ENCODE measurements around the gene TRMT112.

The TRMT112 gene

DNA sequence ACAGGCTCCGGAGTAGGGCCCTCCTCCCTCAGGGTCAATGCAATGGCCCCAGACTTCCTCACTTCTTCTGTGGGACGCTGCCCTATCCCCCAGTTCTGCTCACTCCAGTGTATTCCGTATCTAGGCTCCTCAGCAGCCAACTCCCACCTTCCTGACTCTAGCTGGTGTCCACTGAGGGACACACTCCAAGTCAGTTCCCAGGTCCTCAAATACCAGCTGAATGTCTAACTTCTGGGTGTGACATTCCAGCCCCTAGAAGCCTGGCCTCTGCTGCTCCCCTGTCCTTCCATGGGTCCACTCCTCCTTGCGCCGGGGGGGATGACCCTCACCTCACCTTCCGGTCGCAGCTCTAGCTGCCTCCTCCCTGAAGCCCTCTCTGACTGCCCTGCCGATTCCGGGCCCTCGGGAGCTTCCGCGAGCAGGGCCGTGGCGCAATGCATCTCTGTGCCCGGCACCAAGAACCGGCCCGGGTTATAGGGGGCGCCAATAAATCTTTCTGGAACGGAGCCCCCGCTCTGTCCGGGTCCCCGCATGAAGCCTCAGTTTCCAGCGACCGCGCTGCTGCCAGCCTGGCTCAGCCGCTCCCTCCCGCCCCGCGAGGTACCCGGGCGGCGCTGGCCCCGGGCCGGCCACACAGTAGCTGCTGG lies 48.3 kb downstream of the TRMT112 start:
- peak; percentile 77 to 83 for DNase-seq

DNA sequence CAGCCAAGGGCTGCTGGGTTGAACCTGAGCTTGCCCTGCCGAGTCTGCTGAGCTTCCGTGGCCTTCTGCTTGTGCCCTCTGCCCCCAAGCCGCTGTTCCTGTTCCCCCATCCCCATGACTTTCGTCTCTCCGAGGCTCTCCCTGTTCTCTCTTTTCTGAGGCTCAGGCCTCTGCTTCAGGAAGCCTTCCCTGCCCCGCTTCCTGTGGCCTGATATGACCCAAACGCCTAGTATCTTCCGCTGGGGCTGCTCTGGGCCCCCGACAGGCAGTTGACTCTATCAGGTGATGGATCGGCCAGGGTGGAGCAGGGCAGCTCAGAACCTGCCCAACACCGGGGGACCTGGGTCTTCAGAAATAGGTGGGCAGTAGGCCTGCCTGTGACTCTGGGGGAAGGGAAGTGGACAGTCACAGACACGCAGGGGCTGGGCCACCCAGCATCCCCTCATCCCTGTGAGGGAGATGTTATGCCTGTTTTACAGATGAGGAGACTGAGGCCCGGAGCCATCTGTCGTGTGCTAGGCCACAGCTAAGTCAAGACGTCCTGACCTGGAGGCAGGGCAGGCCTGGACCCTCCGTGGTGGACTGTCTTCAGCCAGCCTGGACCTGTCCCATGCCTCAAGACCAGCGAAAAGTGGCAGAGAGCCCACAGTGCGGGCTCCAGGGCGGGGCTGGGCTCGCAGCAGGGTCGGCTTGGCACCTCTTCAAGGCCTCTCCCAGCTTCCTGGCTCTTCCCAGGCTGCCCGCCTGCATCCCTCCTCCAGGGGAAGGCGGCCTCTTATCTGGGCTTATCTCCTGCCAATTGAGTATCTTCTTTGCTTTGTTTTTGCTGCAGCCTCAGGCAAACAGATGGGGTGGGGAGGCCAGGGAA lies 49.1 kb downstream of the TRMT112 start:
- peak; percentile 59 for DNase-seq

DNA sequence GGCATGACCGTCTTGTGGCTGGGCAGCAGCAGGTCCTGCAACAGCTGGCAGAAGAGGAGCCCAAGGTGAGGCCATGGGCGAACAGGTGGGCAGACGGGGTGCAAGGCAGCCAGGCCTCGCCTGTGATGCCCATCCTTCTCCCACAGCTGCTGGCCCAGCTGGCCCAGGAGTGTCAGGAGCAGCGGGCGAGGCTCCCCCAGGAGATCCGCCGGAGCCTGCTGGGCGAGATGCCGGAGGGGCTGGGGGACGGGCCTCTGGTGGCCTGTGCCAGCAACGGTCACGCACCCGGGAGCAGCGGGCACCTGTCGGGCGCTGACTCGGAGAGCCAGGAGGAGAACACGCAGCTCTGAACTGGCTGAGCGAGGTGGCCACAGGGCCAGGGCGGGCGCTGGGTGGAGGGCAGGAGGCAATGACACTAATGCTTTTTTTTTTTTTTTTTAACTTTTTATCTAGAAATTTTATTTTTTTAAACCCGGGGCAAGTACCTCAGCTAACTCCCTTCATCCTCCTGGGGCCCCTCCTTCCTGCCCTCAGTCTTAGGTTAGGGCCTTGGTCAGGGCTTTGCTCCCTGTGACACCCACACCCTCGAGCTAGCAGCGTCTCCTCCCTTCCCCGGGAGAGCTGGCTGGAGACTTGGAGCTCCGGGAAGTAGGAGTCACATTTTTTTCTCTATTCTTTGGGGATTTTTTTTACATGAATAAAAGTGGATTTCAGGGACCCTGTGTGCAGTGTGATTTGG lies 50.0 kb downstream of the TRMT112 start:
- DNase-seq: no peak

All from inflammatory macrophage (primary cell).